Right renal pelvis (tissue), 4 donors: ENCODE data around the gene KLF11. TPM values are rescaled to one million over a fixed set of nuclear protein-coding genes. Genes with fewer than 3 reads are reported as not detected.
"Not testable (repeated sequence)": the region's sequence is repeated elsewhere in the genome, so short reads cannot be mapped to it uniquely, and the experiment has no call there.

ENCODE experiments used
- DNase-seq, 4 donors: peaks; one replicate each; pipeline ENCODE4 v3.0.0-alpha.2; 2013; ENCODE audit warnings: low read depth in 4 of 4, low spot score in 3 of 4, missing footprints in 1 of 4
- polyA plus RNA-seq, 4 donors: library from polyadenylated mRNA; unstranded; fragments of 120-200 nt; gene quantifications; one replicate each; pipeline ENCODE4 v1.2.1, GENCODE V29; 2013; ENCODE audit not compliant: insufficient read length in 4 of 4

KLF11 gene
- polyA plus RNA-seq, 4 donors: 23.8 to 27.4 (median 26.4) TPM

- no peak for DNase-seq
Measured at GRCh38 chr2:10022966-10023662, 20.2 kb upstream of the KLF11 start.

- no peak for DNase-seq
Measured at GRCh38 chr2:10026940-10027569, 16.3 kb upstream of the KLF11 start.

GRCh38 chr2:10027660-10028330, 15.6 kb upstream of the KLF11 start:
- no peak for DNase-seq

GRCh38 chr2:10028407-10028987, 14.9 kb upstream of the KLF11 start:
- no peak for DNase-seq

- no peak for DNase-seq
Measured at GRCh38 chr2:10028988-10029874, 14.1 kb upstream of the KLF11 start.

- no peak for DNase-seq
Measured at GRCh38 chr2:10029875-10030223, 13.5 kb upstream of the KLF11 start.

- DNase-seq: no peak
Measured at GRCh38 chr2:10030311-10030736, 13.0 kb upstream of the KLF11 start.

DNA sequence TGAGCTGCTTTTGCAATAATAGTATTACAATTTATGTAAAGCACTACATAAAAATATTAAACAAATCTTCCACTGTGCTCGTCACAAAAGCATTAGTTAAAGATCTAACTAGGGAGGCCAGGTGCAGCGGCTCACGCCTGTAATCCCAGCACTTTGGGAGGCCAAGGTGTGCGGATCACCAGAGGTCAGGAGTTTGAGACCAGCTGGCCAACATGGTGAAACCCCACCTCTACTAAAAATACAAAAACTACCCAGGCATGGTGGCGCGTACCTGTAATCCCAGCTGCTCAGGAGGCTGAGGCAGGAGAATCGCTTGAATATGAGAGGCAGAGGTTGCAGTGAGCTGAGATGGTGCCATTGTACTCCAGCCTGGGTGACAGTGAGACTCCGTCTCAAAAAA, 12.6 kb upstream of the KLF11 start:
- DNase-seq: not testable (repeated sequence)

GRCh38 chr2:10031886-10032745, 11.2 kb upstream of the KLF11 start:
- no peak for DNase-seq

GRCh38 chr2:10032746-10033105, 10.6 kb upstream of the KLF11 start:
- DNase-seq: no peak

DNA sequence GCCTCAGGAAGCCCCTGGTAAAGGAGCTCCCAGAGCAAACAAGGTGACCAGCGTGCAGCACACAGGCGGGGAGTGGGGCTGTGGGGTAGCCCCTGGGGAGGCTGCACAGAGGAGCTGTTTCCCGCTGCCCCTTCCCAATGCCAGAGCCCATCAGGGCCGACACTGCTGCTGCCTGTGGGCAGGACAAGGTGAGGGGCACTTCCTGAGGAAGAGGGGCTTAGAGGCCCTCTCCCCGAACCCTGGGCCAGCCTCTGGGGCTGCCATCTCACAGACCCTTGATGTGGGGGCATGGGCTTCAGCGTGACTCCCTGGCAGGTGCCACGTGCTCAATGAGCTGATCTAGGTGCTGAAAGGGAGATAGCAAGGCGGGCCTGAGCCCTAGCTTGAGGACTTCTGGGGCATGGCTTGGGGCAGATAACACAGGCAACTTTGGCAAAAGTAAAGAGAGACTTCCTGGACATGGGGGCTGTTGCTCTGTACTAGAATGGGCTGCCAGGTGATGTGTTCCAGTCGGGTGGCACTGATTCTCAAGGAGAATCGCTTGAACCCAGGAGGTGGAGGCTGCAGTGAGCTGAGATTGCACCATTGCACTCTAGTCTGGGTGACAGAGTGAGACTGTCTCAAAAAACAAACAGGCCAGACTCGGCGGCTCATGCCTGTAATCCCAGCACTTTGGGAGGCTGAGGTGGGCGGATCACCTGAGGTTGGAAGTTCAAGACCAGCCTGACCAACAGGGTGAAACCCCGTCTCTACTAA, 9.9 kb upstream of the KLF11 start:
- no peak for DNase-seq

GRCh38 chr2:10034333-10035052, 8.9 kb upstream of the KLF11 start:
- no peak for DNase-seq

- DNase-seq: no peak
Measured at GRCh38 chr2:10035053-10035422, 8.3 kb upstream of the KLF11 start.

GRCh38 chr2:10035633-10036032, 7.7 kb upstream of the KLF11 start:
- no peak for DNase-seq

DNA sequence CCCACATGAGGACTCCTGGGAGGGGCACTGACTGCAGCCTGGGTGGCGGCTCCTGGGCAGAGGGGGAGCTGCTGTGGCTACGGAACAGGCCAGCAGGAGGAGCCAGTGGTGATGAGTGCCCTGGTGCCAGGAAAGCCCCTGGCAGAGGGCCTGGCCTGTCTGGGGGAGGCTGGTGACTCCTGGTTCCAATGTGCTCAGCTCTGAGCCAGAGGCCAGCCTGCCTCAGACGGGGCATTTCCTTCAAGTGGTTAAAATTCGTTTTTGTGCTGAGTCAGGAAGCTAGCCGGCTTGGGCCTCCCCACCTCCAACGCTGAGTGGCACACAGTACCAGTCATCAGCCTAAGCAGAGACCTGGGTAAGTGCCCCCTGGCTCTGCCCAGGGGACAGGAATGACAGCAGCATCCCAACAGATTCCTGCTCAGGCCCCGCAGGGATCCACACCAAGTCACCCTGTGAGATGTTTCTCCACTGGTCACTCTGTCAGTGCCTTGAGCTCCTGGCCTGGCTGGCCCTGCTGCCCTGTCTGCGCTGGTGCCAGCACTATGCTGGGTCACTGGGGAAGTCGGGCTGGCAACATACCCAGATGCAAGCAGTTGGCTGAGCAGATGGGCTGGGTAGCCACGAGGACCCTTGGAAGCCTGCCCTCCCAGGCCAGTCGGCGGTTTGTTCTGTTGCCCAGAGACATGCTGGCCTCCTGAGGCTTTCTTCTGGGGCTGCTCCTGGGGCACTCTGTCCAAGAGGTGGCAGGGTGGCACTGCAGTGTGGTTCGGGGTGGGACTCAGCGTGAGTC, 7.1 kb upstream of the KLF11 start:
- no peak for DNase-seq

DNA sequence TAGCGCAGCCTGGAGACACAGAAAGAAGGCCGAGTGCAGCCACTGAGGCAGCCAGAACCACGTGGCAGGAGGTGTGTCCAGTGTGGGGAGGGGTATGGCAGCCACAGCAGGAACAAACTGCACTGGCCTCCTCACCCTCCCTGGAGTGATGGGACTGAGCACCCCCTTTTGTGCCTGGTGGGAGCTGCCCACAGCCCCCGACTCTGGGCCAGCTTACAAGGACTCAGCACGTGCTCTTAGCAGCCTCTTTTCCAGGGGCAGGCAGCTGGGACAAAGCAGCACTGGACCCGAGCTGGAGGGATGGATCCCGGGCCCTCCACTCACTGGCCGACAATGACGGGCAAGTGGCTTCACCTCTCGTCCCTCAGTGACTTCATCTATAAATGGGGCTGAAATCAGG, 5.2 kb upstream of the KLF11 start:
- no peak for DNase-seq

DNA sequence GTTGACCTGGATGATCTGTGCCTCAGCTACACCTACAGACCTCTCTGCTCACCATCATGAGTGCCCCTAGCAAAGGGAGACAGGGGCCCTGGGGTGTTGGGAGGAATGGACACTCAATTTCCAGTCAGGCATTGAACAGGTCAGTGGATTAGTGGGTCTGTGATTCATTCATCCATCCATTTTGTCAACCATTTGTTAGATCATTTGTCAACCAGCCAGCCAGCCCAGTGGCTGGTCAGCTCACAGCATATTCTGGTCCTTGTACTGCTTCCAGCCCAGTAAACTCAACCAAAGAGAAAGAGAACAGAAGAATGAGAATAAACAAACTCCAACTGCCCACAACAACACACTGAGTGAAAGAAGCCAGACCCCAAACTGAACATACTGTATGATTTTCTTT, 4.6 kb upstream of the KLF11 start:
- DNase-seq: no peak
